DND-41 (cell line): ENCODE measurements around the gene WDR81.

Source experiments
- ATAC-seq: fragments of 200-7000 bp; cut with Tn5 transposase; 3 replicates; pipeline ENCODE4 v1.9.1; 2021; ENCODE audit warnings: low read depth; ENCODE audit not compliant: insufficient read depth
- DNase-seq: peaks from one replicate; pipeline ENCODE4 v3.0.0-alpha.2; 2020
- H2AFZ ChIP-seq: 2 replicates; pipeline ENCODE4 v1.6.0; 2012; ENCODE audit warnings: low read depth, low read length
- H3K27ac ChIP-seq: 2 replicates; pipeline ENCODE4 v1.5.1; 2012; ENCODE audit warnings: low read length, inconsistent platforms
- H3K27me3 ChIP-seq: fragments of 200-600 bp; sonication (generic); 2 replicates; pipeline ENCODE4 v1.6.0; 2012; ENCODE audit warnings: low read length, mild to moderate bottlenecking, inconsistent platforms; ENCODE audit not compliant: insufficient read depth, poor library complexity
- H3K36me3 ChIP-seq: 2 replicates; pipeline ENCODE4 v1.5.1; 2012; ENCODE audit warnings: low read length, inconsistent platforms; ENCODE audit not compliant: insufficient read depth
- H3K4me1 ChIP-seq: 2 replicates; pipeline ENCODE4 v1.5.1; 2012; ENCODE audit warnings: mild to moderate bottlenecking, low read length; ENCODE audit not compliant: insufficient read depth
- H3K4me2 ChIP-seq: 2 replicates; pipeline ENCODE4 v1.6.0; 2012; ENCODE audit warnings: mild to moderate bottlenecking, moderate library complexity, low read length, inconsistent platforms; ENCODE audit not compliant: insufficient read depth
- H3K4me3 ChIP-seq, 2 experiments: fragments of 200-600 bp in 1 of 2; shearing (Covaris generic) in 1 of 2; 2 replicates each; pipeline ENCODE4 v1.5.1; 2012 to 2016; ENCODE audit warnings: inconsistent platforms in 2 of 2, low read length in 2 of 2, mild to moderate bottlenecking in 2 of 2, low read depth in 1 of 2, moderate library complexity in 1 of 2
- H3K79me2 ChIP-seq: 2 replicates; pipeline ENCODE4 v1.6.0; 2012; ENCODE audit warnings: low read length, inconsistent platforms; ENCODE audit not compliant: insufficient read depth
- H3K9ac ChIP-seq: 2 replicates; pipeline ENCODE4 v1.6.0; 2012; ENCODE audit warnings: low read depth, mild to moderate bottlenecking, inconsistent platforms, low read length, moderate library complexity
- H3K9me3 ChIP-seq: 2 replicates; pipeline ENCODE4 v1.5.1; 2012; ENCODE audit warnings: low read length, moderate library complexity, mild to moderate bottlenecking, inconsistent platforms; ENCODE audit not compliant: insufficient read depth, severe bottlenecking
- H4K20me1 ChIP-seq: 2 replicates; pipeline ENCODE4 v1.6.0; 2012; ENCODE audit warnings: low read length; ENCODE audit not compliant: insufficient read depth
- EZH2 ChIP-seq: IDR thresholded peaks from 3 replicates; pipeline ENCODE4 v1.6.1; 2012; ENCODE audit warnings: borderline replicate concordance, low read depth, mild to moderate bottlenecking, moderate library complexity, low read length, inconsistent platforms; ENCODE audit not compliant: severe bottlenecking
- TF ChIP-seq, protein P1 (sequence below): IDR thresholded peaks from 2 replicates; pipeline ENCODE4 v1.5.1; 2012; ENCODE audit warnings: borderline replicate concordance, low read length, moderate library complexity, mild to moderate bottlenecking; ENCODE audit not compliant: poor library complexity, severe bottlenecking; ENCODE audit errors: extremely low read depth

WDR81 gene

DNA sequence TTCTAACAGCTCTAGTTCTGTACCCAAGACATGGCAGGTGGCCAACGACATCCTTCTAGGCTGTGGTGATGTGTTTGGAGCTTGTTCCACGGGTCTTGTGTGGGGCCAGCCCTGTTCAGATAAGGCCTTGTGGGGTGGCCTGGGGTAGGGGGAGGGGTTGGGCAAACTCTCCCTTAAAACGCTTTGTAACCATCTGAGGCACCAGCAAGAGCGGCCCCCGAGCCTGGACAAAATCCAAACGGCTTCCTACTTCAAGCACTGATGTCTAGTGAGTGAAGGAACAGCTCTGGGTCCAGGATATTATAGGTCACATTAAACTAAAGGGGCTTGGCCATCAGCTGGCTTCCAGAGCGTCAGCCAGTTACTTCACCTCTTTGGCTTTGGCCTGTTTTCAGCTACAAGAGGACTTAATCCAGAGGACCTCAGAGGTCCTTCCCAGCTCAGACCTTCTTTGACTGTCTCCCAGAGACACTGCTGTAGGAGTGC is 49.2 kb downstream of the WDR81 start:
- Histone ChIP-seq H3K4me2 (no peak overlapping the region), H4K20me1 (no peaks in the 10 kb centered on the region), H3K9ac (no peak overlapping the region), H3K27ac (no peak overlapping the region), H3K36me3 (peaks cover 25% of the 10 kb centered on the region), H3K4me3 (no peak overlapping the region), H2AFZ (no peak overlapping the region), H3K9me3 (no peaks in the 10 kb centered on the region), H3K4me1 (peaks cover 22% of the 10 kb centered on the region), H3K27me3 (no peaks in the 10 kb centered on the region), H3K79me2 (no peaks in the 10 kb centered on the region)
- TF ChIP-seq, protein P1, sequence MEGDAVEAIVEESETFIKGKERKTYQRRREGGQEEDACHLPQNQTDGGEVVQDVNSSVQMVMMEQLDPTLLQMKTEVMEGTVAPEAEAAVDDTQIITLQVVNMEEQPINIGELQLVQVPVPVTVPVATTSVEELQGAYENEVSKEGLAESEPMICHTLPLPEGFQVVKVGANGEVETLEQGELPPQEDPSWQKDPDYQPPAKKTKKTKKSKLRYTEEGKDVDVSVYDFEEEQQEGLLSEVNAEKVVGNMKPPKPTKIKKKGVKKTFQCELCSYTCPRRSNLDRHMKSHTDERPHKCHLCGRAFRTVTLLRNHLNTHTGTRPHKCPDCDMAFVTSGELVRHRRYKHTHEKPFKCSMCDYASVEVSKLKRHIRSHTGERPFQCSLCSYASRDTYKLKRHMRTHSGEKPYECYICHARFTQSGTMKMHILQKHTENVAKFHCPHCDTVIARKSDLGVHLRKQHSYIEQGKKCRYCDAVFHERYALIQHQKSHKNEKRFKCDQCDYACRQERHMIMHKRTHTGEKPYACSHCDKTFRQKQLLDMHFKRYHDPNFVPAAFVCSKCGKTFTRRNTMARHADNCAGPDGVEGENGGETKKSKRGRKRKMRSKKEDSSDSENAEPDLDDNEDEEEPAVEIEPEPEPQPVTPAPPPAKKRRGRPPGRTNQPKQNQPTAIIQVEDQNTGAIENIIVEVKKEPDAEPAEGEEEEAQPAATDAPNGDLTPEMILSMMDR: no peak
- TF ChIP-seq EZH2: no peak
- no peak for DNase-seq
- no peak for ATAC-seq

- no peak overlapping the region for H3K9ac ChIP-seq
- H4K20me1 ChIP-seq: no peaks in the 10 kb centered on the region
- no peak overlapping the region for H3K4me3 ChIP-seq
- DNase-seq: no peak
- H3K4me2 ChIP-seq: no peak overlapping the region
- H3K4me1 ChIP-seq: peaks cover 17% of the 10 kb centered on the region
- no peak for ATAC-seq
- TF ChIP-seq, protein P1: no peak
- no peak for TF ChIP-seq EZH2
- H3K9me3 ChIP-seq: no peaks in the 10 kb centered on the region
- H3K36me3 ChIP-seq: peaks cover 29% of the 10 kb centered on the region
- H3K27ac ChIP-seq: no peak overlapping the region
- H3K27me3 ChIP-seq: no peaks in the 10 kb centered on the region
- no peaks in the 10 kb centered on the region for H3K79me2 ChIP-seq
- H2AFZ ChIP-seq: no peak overlapping the region
Observed at GRCh38 chr17:1774390-1775176, 50.1 kb downstream of the WDR81 start.

GRCh38 chr17:1776328-1776727 is 51.8 kb downstream of the WDR81 start:
- H3K27me3 ChIP-seq: no peaks in the 10 kb centered on the region
- no peak for ATAC-seq
- no peak overlapping the region for H2AFZ ChIP-seq
- 0 out of 2 replicates have a peak, but pooled peaks cover 3% of the 10 kb centered on the region for H3K4me1 ChIP-seq
- TF ChIP-seq, protein P1: no peak
- no peak for TF ChIP-seq EZH2
- peaks cover 40% of the 10 kb centered on the region for H3K36me3 ChIP-seq
- no peak overlapping the region for H3K27ac ChIP-seq
- no peaks in the 10 kb centered on the region for H4K20me1 ChIP-seq
- H3K9me3 ChIP-seq: no peaks in the 10 kb centered on the region
- no peaks in the 10 kb centered on the region for H3K79me2 ChIP-seq
- DNase-seq: no peak
- no peak overlapping the region for H3K4me3 ChIP-seq
- H3K9ac ChIP-seq: no peak overlapping the region
- no peak overlapping the region for H3K4me2 ChIP-seq
